Mesendoderm (in vitro differentiated cells): ENCODE data around the gene STK10.

ENCODE experiments used
- DNase-seq: peaks from one replicate; pipeline ENCODE4 v3.0.0; 2013
- H2AK5ac ChIP-seq: 2 replicates; pipeline ENCODE4 v1.6.1; 2013; ENCODE audit warnings: low read length, inconsistent platforms
- H2BK120ac ChIP-seq: 2 replicates; pipeline ENCODE4 v1.6.1; 2013; ENCODE audit warnings: low read depth, mild to moderate bottlenecking, low read length, moderate library complexity, mixed read lengths
- H2BK15ac ChIP-seq: replicated peaks from 2 replicates; pipeline ENCODE4 v1.6.1; 2013; ENCODE audit warnings: low read depth, mild to moderate bottlenecking, moderate library complexity
- H2BK5ac ChIP-seq: 2 replicates; pipeline ENCODE4 v1.6.1; 2013; ENCODE audit warnings: low read length, inconsistent platforms
- H3K18ac ChIP-seq: 2 replicates; pipeline ENCODE4 v1.6.1; 2013; ENCODE audit warnings: mild to moderate bottlenecking, low read length, mixed read lengths
- H3K23ac ChIP-seq: one replicate; pipeline ENCODE4 v1.6.1; 2013; ENCODE audit warnings: low read length
- H3K27ac ChIP-seq: 2 replicates; pipeline ENCODE4 v1.5.1; 2013; ENCODE audit warnings: low read depth, mild to moderate bottlenecking, inconsistent platforms, low read length, moderate library complexity
- H3K27me3 ChIP-seq: 2 replicates; pipeline ENCODE4 v1.6.1; 2013; ENCODE audit warnings: low read length, control low read depth, mild to moderate bottlenecking, inconsistent platforms; ENCODE audit not compliant: insufficient read depth, poor library complexity
- H3K36me3 ChIP-seq: 2 replicates; pipeline ENCODE4 v1.6.1; 2013; ENCODE audit warnings: low read length, inconsistent platforms; ENCODE audit not compliant: control insufficient read depth, insufficient read depth
- H3K4ac ChIP-seq: one replicate; pipeline ENCODE4 v1.6.1; 2013; ENCODE audit warnings: low read depth, mild to moderate bottlenecking, low read length, moderate library complexity
- H3K4me1 ChIP-seq: 2 replicates; pipeline ENCODE4 v1.6.1; 2013; ENCODE audit warnings: low read depth, low read length, inconsistent platforms; ENCODE audit not compliant: control insufficient read depth
- H3K4me2 ChIP-seq: 2 replicates; pipeline ENCODE4 v1.6.1; 2013; ENCODE audit warnings: low read length
- H3K4me3 ChIP-seq: 2 replicates; pipeline ENCODE4 v1.5.1; 2013; ENCODE audit warnings: mild to moderate bottlenecking, low read length
- H3K56ac ChIP-seq: one replicate; pipeline ENCODE4 v1.6.1; 2013; ENCODE audit warnings: low read length
- H3K79me1 ChIP-seq: 2 replicates; pipeline ENCODE4 v1.6.1; 2013; ENCODE audit warnings: low read length, inconsistent platforms
- H3K79me2 ChIP-seq: 2 replicates; pipeline ENCODE4 v1.6.1; 2013; ENCODE audit warnings: mild to moderate bottlenecking, low read length; ENCODE audit not compliant: control insufficient read depth, insufficient read depth
- H3K9ac ChIP-seq: 2 replicates; pipeline ENCODE4 v1.6.1; 2013; ENCODE audit warnings: low read length, inconsistent platforms
- H4K5ac ChIP-seq: one replicate; pipeline ENCODE4 v1.6.1; 2013; ENCODE audit warnings: low read length
- H4K8ac ChIP-seq: one replicate; pipeline ENCODE4 v1.6.1; 2013; ENCODE audit warnings: low read depth, mild to moderate bottlenecking, control low read depth, low read length, moderate library complexity
- WGBS: extraction: QIAGEN DNeasy Blood & Tissue Kit; methylation state at CpG from one replicate; pipeline ENCODE4 v1.1.7; 2013; ENCODE audit warnings: low lambda C conversion rate, missing lambda C conversion rate; ENCODE audit not compliant: insufficient coverage; ENCODE audit errors: extremely low coverage; 5-methylcytosine and 5-hydroxymethylcytosine counted together

STK10 gene

GRCh38 chr5:172076761-172077244 is 111.2 kb downstream of the STK10 start:
- Histone ChIP-seq H3K23ac (no peak overlapping the region), H4K5ac (no peak overlapping the region), H3K79me2 (no peaks in the 10 kb centered on the region), H3K4me1 (no peaks in the 10 kb centered on the region), H3K56ac (no peak overlapping the region), H3K27me3 (no peaks in the 10 kb centered on the region), H3K4me2 (no peak overlapping the region), H3K79me1 (no peaks in the 10 kb centered on the region), H3K27ac (no peak overlapping the region), H4K8ac (no peak overlapping the region), H2AK5ac (no peak overlapping the region), H3K4me3 (no peak overlapping the region), H3K36me3 (no peaks in the 10 kb centered on the region), H3K9ac (no peak overlapping the region), H3K18ac (no peak overlapping the region), H2BK15ac (no peak overlapping the region), H2BK5ac (no peak overlapping the region), H3K4ac (no peak overlapping the region), H2BK120ac (no peak overlapping the region)
- no CpG with 5 or more reads among the region's 10 CpGs for WGBS
- DNase-seq = peak; percentile 89

- WGBS = no CpG with 5 or more reads among the region's 4 CpGs
- Histone ChIP-seq H3K23ac (no peak overlapping the region), H3K36me3 (no peaks in the 10 kb centered on the region), H2BK120ac (no peak overlapping the region), H2BK15ac (no peak overlapping the region), H3K18ac (no peak overlapping the region), H3K4me3 (no peak overlapping the region), H3K56ac (no peak overlapping the region), H3K4me1 (no peaks in the 10 kb centered on the region), H4K8ac (no peak overlapping the region), H3K79me1 (no peaks in the 10 kb centered on the region), H2AK5ac (no peak overlapping the region), H3K4ac (no peak overlapping the region), H4K5ac (no peak overlapping the region), H3K4me2 (no peak overlapping the region), H3K79me2 (no peaks in the 10 kb centered on the region), H3K9ac (no peak overlapping the region), H3K27me3 (no peaks in the 10 kb centered on the region), H3K27ac (no peak overlapping the region), H2BK5ac (no peak overlapping the region)
- no peak for DNase-seq
Observed at GRCh38 chr5:172075656-172076055, 112.4 kb downstream of the STK10 start.

DNA sequence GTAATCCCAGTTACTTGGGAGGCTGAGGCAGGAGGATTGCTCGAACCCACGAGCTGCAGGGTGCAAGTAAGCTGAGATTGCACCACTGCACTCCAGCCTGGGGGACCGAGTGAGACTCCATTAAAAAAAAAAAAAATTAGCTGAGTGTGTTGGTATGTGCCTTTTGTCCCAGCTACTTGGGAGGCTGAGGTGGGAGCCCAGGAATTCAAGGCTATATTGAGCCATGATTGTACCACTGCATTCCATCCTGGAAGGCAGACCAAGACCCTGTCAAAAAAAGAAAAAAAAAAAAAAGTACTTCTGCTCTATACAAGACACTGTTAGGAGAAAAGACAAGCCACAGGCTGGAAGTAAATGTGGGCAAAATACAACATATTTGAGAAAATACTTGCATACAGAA is 113.1 kb downstream of the STK10 start:
- Histone ChIP-seq H4K5ac (no peak overlapping the region), H2BK15ac (no peak overlapping the region), H2AK5ac (no peak overlapping the region), H3K4me2 (no peak overlapping the region), H3K4ac (no peak overlapping the region), H3K4me3 (no peak overlapping the region), H3K27ac (no peak overlapping the region), H3K18ac (no peak overlapping the region), H3K23ac (no peak overlapping the region), H3K27me3 (no peaks in the 10 kb centered on the region), H4K8ac (no peak overlapping the region), H3K4me1 (no peaks in the 10 kb centered on the region), H2BK5ac (no peak overlapping the region), H3K56ac (no peak overlapping the region), H2BK120ac (no peak overlapping the region), H3K79me2 (no peaks in the 10 kb centered on the region), H3K9ac (no peak overlapping the region), H3K36me3 (no peaks in the 10 kb centered on the region), H3K79me1 (no peaks in the 10 kb centered on the region)
- peak; percentile 58 for DNase-seq
- no CpG with 5 or more reads among the region's 3 CpGs for WGBS

- Histone ChIP-seq H3K4me1 (no peaks in the 10 kb centered on the region), H2BK15ac (no peak overlapping the region), H3K27me3 (no peaks in the 10 kb centered on the region), H3K23ac (no peak overlapping the region), H3K9ac (no peak overlapping the region), H3K4me2 (no peak overlapping the region), H2BK120ac (no peak overlapping the region), H3K36me3 (no peaks in the 10 kb centered on the region), H3K79me2 (no peaks in the 10 kb centered on the region), H3K4ac (no peak overlapping the region), H3K4me3 (no peak overlapping the region), H3K27ac (no peak overlapping the region), H2BK5ac (no peak overlapping the region), H4K8ac (no peak overlapping the region), H3K56ac (no peak overlapping the region), H4K5ac (no peak overlapping the region), H3K79me1 (no peaks in the 10 kb centered on the region), H3K18ac (no peak overlapping the region), H2AK5ac (no peak overlapping the region)
- no CpG with 5 or more reads among the region's 3 CpGs for WGBS
- DNase-seq = no peak
Observed at GRCh38 chr5:172071309-172071875, 116.6 kb downstream of the STK10 start.

GRCh38 chr5:172065431-172066065 is 122.5 kb downstream of the STK10 start:
- Histone ChIP-seq H3K23ac (no peak overlapping the region), H3K27ac (no peak overlapping the region), H3K9ac (no peak overlapping the region), H2BK120ac (no peak overlapping the region), H3K4ac (no peak overlapping the region), H3K79me2 (no peaks in the 10 kb centered on the region), H2AK5ac (no peak overlapping the region), H4K8ac (no peak overlapping the region), H3K4me2 (no peak overlapping the region), H3K4me1 (no peaks in the 10 kb centered on the region), H3K79me1 (no peaks in the 10 kb centered on the region), H4K5ac (no peak overlapping the region), H2BK5ac (no peak overlapping the region), H3K18ac (no peak overlapping the region), H3K27me3 (no peaks in the 10 kb centered on the region), H3K4me3 (no peak overlapping the region), H3K36me3 (no peaks in the 10 kb centered on the region), H2BK15ac (no peak overlapping the region), H3K56ac (no peak overlapping the region)
- WGBS = no CpG with 5 or more reads among the region's 7 CpGs
- no peak for DNase-seq

DNA sequence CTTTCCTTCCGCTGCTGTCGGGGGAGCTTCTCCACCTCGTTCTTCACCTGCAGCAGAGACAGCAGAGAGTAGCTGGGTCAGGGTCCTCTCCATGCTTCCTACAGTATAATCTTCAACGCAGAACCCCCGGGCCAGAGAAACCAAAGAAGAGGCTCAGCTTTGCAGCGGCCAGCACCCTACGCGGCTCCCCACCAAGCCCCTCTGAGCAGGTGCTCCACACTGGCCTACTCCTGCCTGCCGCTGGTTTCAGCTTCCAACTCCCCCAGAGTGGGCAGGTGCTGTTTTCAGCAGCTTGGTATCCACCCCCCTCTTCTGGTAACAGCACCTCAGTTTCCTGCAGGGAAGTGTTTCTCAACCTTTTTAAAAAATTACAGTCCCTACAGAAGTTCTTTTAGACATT is 123.3 kb downstream of the STK10 start:
- Histone ChIP-seq H4K8ac (no peak overlapping the region), H2BK5ac (no peak overlapping the region), H2BK120ac (no peak overlapping the region), H3K4me3 (no peak overlapping the region), H3K4me2 (no peak overlapping the region), H4K5ac (no peak overlapping the region), H3K36me3 (no peaks in the 10 kb centered on the region), H3K79me1 (no peaks in the 10 kb centered on the region), H3K27ac (no peak overlapping the region), H3K27me3 (no peaks in the 10 kb centered on the region), H3K9ac (no peak overlapping the region), H3K4ac (no peak overlapping the region), H3K18ac (no peak overlapping the region), H3K4me1 (no peaks in the 10 kb centered on the region), H2AK5ac (no peak overlapping the region), H3K23ac (no peak overlapping the region), H3K56ac (no peak overlapping the region), H2BK15ac (no peak overlapping the region), H3K79me2 (no peaks in the 10 kb centered on the region)
- WGBS = no CpG with 5 or more reads among the region's 9 CpGs
- DNase-seq = no peak
